ENCODE data around the gene GLP1R. TPM values are rescaled to one million over a fixed set of nuclear protein-coding genes. Genes with fewer than 3 reads are reported as not detected.

The GLP1R gene
- total RNA-seq, 1 experiment from 2014 or later, result 0.85 TPM

- no peak overlapping the region for H3K23ac ChIP-seq (ENCODE audit: insufficient read length, low read depth, low read length)
- H3K9me3 Mint-ChIP-seq, result no peaks in the 10 kb centered on the region
Measured at GRCh38 chr6:39055661-39056060, 7.1 kb downstream of the GLP1R start.

More at GRCh38 chr6:39055661-39056060, 7.1 kb downstream of the GLP1R start:
- no peak overlapping the region for H3K4ac ChIP-seq (ENCODE audit: low read depth, low read length)
- no peak overlapping the region for H3K18ac ChIP-seq (ENCODE audit: insufficient read length, low read depth, low read length)
- H2AK5ac ChIP-seq (ENCODE audit: insufficient read length, low read length), result no peak overlapping the region
- DNase-seq, result no peak
- H2BK12ac ChIP-seq (ENCODE audit: insufficient read length, low read depth, low read length), result no peak overlapping the region
- peaks cover 3% of the 10 kb centered on the region for H4K20me1 ChIP-seq (ENCODE audit: control insufficient read depth, insufficient read depth, insufficient read length)
- no peak overlapping the region for H3K9ac ChIP-seq (ENCODE audit: extremely low read depth, insufficient read length, low read length)
- no peak overlapping the region for H3K27ac ChIP-seq (ENCODE audit: insufficient read length, low read depth, low read length)
- H3T11ph ChIP-seq (ENCODE audit: low read length), result no peak overlapping the region
- no peak overlapping the region for H2AFZ ChIP-seq (ENCODE audit: low read length)
- Mint-ChIP-seq H3K4me3 (no peak overlapping the region), H3K27me3 (ENCODE audit: low read depth) (peaks cover 27% of the 10 kb centered on the region), H3K27ac (no peak overlapping the region), H3K36me3 (ENCODE audit: insufficient read depth in 1 of 3, low read depth in 3 of 3) (peaks cover 0 to 7% (median 3%) of the 10 kb centered on the region in 3 experiments; a peak in 4 of 7 replicates), H3K4me1 (peaks cover 16 to 18% of the 10 kb centered on the region in 2 experiments)
- H3K4me1 ChIP-seq (ENCODE audit: insufficient read depth, low read length), result no peaks in the 10 kb centered on the region
- no peak overlapping the region for H3K14ac ChIP-seq (ENCODE audit: insufficient read depth, low read length)
- H2BK15ac ChIP-seq (ENCODE audit: low read depth, low read length), result no peak overlapping the region
- TF ChIP-seq, protein P1, sequence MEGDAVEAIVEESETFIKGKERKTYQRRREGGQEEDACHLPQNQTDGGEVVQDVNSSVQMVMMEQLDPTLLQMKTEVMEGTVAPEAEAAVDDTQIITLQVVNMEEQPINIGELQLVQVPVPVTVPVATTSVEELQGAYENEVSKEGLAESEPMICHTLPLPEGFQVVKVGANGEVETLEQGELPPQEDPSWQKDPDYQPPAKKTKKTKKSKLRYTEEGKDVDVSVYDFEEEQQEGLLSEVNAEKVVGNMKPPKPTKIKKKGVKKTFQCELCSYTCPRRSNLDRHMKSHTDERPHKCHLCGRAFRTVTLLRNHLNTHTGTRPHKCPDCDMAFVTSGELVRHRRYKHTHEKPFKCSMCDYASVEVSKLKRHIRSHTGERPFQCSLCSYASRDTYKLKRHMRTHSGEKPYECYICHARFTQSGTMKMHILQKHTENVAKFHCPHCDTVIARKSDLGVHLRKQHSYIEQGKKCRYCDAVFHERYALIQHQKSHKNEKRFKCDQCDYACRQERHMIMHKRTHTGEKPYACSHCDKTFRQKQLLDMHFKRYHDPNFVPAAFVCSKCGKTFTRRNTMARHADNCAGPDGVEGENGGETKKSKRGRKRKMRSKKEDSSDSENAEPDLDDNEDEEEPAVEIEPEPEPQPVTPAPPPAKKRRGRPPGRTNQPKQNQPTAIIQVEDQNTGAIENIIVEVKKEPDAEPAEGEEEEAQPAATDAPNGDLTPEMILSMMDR (conservative IDR thresholded peaks at IDR 0.05), result no peak
- H3K9me3 ChIP-seq (ENCODE audit: control insufficient read depth, low read depth, low read length), result no peaks in the 10 kb centered on the region
- no peaks in the 10 kb centered on the region for H3K27me3 ChIP-seq (ENCODE audit: insufficient read depth, low read length)
- no peak overlapping the region for H2BK20ac ChIP-seq (ENCODE audit: low read depth, low read length, poor library complexity, severe bottlenecking)
- no peaks in the 10 kb centered on the region for H3K79me2 ChIP-seq (ENCODE audit: insufficient read depth, low read length)
- no peak overlapping the region for H4K91ac ChIP-seq (ENCODE audit: insufficient read length, low read depth, low read length)
- WGBS (ENCODE audit: extremely low coverage, insufficient read length, low lambda C conversion rate), result no CpG with 5 or more reads among the region's 7 CpGs
- H4K5ac ChIP-seq (ENCODE audit: insufficient read length, low read depth, low read length), result no peak overlapping the region
- H3K4me2 ChIP-seq (ENCODE audit: insufficient read depth, insufficient read length, low read length), result no peak overlapping the region
- H3K23me2 ChIP-seq (ENCODE audit: insufficient read length, low read depth, low read length, poor library complexity, severe bottlenecking), result peaks cover 2% of the 10 kb centered on the region
- H4K8ac ChIP-seq (replicated peaks; ENCODE audit: insufficient read length, low read depth, low read length), result no peak overlapping the region
- H2BK120ac ChIP-seq (ENCODE audit: low read depth, low read length, poor library complexity, severe bottlenecking), result no peak overlapping the region
- H2BK5ac ChIP-seq (ENCODE audit: insufficient read length, low read length), result no peak overlapping the region
- H3K79me1 ChIP-seq (ENCODE audit: insufficient read depth, low read depth, low read length, poor library complexity, severe bottlenecking), result no peaks in the 10 kb centered on the region
- no peak overlapping the region for H3K56ac ChIP-seq (ENCODE audit: insufficient read length, low read depth, low read length)
